GM18498 (cell line): Measurements from ENCODE around the gene PADI4.
"Not testable (repeated sequence)": the region's sequence is repeated elsewhere in the genome, so short reads cannot be mapped to it uniquely, and the experiment has no call there.

Experiments used
- ATAC-seq: cut with Tn5 transposase; IDR thresholded peaks from one replicate; pipeline ENCODE4 v1.9.1; 2021; ENCODE audit warnings: mild to moderate bottlenecking, moderate library complexity; ENCODE audit not compliant: unreplicated experiment

Gene PADI4

DNA sequence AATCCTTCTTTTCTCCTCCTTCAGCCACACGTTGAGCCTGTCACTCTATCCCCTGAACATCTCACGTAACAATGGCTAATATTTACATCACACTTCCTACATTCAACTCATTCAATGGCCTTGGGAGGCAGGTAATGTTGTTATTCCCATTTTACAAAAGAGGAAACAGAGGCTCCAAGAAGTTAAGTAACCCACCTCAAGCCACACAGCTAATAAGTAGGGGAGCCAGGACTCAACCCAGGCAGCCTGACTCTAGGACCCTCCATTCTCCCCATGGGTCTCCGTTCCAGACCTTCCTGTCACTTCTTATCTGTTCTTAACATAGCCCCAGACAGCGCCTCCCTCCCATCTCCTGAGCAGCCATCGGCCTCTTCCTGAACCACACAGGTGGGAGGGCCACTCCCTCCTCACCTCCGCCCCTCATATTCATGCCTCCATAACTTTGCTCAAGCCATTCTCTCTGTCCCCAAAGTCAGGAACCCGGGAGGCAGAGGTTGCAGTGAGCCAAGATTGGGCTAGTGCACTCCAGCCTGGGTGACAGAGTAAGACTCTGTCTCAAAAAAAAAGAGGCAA, 2.2 kb downstream of the PADI4 start:
- no peak for ATAC-seq

DNA sequence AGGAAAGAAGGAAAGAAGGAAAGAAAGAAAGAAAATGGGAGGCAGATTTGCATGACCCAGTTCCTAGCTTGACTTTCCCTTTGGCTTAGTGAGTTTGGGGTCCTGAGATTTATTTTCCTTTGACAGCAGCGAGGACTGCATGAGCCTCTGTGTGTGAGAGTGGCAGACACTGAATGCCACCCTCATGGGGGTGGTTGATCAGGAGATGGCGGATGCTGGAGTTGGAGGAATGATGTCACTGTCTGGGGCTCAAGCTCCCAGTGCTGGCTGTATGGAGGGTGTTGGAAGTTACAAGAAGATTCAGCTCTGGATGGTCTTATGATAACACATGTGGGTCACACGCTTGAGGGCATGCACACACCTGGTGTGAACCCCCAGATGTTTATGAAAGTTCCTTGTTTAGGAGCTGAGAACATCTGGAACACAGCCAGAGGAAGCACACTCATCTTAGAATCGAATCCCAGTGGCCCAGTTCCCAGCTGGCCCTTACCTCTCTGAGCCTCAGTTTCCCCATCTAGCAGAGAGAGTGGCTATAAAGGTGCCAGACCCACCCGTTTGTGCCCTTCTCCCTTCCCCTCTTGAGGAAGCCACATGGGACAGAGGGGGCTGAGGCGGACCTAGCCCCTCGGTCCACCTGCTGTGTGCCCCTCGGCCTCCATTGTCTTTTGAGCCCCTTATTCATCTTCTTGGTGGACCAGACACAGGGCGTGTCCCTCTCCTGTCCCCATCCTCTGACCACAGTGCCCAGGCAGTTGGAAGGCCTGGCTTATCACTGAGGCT, 5.7 kb downstream of the PADI4 start:
- no peak for ATAC-seq

DNA sequence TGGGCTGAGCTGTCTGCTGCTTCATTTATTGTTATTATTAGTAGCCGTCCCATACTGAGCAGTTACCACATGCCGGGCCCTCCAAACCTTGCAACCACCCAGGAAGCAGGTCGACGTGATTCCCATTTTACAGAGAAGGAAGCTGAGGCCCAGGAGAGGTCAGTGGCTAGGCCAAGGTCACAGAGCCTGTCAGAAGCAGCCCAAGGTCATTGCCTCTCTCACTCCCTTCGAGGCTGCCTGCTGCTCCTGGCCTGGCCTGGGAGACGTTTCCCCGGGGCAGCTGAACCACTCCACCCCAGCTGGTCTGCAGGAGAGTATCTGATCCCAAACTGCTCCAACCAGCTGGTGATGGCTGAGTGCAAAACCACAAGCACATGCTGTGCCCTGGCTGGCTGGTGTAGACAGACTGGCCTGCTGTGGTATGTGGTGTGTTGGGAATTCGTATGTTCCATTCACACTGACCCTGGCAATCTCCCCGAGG, 6.5 kb downstream of the PADI4 start:
- ATAC-seq: no peak

DNA sequence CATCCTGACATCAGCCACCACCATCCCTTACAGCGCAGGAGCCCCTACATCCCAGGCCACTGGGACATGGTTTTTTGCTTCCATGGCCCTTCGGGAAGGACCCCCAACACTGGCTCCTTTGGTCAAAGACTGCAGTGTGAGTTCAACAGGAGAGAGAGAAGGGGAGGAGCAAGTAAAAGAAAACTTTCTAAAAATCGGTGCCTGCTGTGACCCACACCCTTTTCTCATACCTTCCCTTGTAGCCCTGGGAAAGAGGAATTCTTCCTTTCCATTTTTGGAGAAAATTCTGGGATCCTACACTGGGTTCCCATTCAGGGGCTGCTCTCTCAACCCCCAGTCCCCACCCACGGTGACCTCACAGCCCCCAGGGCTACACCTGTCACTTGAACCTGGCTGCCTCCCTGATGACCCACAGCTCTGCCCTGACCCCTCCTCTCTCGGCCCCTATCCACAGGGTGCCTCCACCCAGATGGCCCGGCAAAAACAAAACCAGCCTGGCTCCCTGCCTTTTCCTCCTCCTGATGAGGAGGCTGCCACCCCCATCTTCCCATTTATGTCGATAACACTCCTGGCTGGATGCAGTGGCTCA, 7.6 kb downstream of the PADI4 start:
- no peak for ATAC-seq

DNA sequence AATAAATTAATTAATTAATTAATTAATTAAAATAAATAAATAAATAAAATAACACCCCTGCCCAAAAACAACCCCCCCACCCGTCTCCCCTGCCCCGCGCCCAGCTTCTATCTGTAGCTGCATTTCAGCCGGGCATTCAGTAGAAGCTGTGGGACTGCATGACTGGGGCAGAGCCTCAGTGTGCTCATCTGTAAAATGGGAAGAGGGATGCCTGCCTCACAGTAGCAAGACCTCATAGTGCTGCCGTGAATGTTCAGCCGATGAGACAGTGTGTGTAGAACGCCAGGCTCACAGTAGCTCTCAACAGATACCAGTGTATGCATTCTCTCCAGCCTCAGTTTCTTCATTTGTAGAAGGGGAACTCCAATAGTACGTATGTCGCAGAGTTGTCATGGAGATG, 8.7 kb downstream of the PADI4 start:
- no peak for ATAC-seq

DNA sequence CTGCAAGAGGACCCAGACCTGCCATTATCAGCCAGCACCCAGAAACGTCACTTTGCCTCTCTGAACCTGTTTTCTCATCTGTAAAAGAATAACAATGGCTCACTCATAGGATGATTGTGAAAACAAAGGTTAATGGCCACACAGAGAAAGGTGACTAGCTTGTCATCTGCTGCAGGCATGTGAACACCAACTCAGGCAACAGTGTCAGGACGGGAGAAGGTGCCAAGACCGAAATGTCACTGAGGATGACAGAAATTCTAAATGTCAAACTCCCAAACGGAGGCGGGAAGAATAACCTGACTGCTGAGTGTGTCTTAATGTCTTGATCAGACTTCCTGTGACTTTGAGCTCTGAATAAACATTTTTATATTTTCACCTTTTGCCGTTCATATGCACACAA, 10.3 kb downstream of the PADI4 start:
- ATAC-seq: no peak

DNA sequence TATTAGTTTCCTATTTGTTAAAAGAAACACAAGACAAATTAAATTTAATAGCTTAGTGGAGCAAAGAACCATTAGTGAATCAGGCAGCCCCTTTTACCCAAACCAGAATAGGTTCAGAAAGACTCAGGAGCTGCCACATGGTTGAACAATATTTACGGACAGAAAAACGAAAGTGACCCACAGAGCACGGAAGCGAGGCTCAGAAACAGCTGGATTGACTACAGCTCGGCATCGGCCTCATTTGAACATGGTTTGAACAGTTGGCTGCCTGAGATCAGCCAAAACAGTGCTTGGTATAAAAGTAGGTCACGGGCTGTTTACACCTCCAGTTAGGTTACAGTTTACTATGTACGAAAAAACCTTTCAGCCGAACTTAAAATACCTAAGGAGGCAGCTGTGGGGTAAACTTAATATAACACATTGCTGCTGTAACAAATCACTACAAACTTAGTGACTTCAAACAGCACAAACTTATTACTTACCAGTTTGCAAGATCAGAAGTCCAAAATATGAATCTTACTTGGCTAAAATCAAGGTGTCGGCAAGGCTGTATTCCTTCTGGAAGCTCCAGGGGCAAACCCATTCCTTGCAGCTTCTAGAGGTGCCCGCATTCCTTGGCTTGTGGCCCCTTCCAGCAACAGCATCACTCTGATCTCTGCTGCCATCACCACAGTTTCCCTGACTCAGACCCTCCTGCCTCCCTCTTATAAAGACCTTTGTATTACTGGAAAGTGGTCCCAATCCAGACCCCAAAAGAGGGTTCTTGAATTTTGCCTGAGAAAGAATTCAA, 11.8 kb downstream of the PADI4 start:
- no peak for ATAC-seq

DNA sequence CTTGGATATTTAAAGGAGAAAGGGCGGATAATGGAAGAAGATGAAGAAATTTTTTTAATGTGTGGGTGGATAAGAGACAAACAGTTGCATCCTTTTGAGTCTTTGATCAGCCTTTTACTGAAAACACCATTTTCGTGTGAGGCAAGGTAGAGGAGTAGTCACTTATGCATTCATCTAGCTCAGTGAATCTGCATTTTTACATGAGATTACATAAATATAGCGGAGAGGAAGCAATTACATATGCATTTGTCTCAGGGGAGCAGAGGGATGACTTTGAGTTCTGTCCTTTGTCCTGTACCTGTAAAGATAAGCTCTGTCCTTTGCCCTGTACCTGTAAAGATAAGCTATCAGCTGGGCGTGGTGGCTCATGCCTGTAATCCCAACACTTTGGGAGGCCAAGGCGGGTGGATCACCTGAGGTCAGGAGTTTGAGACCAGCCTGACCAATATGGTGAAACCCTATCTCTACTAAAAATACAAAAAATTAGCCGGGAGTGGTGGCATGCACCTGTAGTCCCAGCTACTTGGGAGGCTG, 13.9 kb downstream of the PADI4 start:
- ATAC-seq: not testable (repeated sequence)

DNA sequence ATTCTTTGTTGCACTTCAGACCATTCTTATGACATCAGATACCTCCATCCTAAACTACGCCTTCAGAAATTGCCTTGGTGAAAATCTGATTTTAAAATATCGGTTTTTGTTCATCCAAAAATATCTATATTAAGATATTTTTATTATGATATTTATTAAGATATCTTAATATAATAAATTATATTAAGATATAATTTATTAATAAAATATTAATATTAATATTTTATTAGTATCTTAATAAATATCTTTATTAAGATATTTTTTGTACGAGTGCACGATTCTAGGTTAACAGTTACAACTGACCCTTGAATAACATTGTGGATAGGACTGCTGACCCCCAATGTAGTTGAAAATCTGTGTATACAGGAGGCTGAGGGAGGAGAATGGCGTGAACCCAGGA, 20.9 kb downstream of the PADI4 start:
- ATAC-seq: no peak

DNA sequence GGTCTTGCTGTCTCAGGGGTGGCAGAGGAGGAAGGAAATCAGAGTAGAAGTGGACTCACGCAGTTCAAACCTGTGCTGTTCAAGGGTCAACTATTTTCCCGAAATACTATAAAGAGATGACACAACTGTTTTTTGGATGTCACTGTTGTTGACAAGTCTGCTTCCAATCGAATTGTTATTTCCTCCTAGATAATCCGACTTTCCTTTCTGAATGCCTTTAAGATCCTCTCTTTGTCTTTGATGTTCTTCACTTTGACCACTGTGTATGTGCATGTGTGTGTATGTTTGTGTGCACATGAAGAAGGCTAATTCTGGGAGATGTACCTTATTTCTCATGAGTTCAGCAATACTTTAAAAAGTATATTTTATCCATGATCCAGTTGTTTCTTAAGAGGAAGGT, 21.6 kb downstream of the PADI4 start:
- no peak for ATAC-seq

DNA sequence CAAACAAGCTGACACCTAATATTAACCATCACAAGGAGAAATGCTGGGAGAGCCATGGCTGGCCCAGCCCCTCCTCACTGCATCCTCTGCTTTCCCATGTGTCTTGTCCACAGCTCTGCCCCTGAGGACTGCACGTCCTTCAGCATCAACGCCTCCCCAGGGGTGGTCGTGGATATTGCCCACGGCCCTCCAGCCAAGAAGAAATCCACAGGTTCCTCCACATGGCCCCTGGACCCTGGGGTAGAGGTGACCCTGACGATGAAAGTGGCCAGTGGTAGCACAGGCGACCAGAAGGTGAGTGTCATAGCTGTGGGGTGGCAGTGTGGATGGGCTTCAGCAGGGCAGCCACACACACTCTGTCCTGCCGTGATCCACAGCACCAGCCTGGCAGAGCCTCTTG, 22.9 kb downstream of the PADI4 start:
- no peak for ATAC-seq

DNA sequence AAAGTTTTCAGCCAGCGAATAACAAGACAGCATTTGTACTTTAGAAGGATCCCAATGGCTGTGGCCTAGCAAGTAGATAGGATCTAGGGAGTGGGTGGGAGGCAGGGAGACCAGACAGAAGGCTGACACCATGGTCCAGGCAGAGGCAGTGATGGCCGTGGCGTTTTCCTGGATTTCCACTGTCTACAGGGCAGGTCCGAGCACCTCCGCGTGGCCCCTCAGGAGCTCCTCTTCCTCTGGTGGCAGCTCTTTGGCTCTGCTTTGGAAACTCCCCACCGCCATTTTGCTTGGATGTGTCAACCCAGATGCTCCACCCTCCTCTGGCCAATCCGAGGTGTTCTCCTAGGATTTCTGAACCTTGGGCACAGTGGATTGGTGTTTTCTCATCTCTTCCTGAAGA, 25.1 kb downstream of the PADI4 start:
- no peak for ATAC-seq

DNA sequence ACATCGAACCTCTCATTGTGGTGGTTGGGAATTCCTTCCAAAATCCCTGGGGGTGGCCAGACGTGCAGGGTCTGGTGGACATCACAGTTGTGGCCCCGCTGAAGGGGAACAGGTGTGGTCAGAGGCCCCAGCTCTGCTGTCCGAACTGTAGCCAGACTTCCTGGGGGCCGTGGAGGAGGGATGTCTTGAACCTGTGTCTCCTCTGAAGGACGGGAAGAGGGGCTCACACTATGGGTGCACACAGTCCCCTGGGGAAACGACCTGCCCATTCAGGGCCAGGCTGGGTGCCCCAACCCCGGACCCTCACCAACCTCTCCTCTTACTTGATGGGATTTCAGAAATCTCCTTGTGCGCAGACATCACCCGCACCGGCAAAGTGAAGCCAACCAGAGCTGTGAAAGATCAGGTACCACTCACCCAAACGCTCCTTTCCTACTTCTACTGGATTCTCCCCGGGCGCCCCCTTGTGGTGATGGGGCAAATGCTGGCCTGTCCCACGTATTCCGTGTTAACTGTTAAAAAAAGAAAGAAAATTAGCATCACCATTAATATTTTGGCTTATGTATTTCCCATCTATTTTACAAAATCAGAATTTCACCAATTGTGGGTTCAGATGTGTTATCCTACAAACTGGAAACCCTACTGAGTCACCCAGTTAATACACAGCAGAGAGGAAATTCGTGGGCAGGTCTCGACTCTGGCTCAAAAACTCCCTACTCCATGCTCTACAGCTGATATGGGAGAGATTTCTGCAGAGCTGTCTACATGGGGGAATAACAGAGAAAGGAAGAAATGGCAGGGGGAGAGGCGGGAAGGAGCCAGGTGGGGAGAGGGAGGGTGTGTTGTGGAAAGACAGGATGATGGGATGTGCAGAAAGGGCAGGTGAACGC, 28.1 kb downstream of the PADI4 start:
- ATAC-seq: no peak

DNA sequence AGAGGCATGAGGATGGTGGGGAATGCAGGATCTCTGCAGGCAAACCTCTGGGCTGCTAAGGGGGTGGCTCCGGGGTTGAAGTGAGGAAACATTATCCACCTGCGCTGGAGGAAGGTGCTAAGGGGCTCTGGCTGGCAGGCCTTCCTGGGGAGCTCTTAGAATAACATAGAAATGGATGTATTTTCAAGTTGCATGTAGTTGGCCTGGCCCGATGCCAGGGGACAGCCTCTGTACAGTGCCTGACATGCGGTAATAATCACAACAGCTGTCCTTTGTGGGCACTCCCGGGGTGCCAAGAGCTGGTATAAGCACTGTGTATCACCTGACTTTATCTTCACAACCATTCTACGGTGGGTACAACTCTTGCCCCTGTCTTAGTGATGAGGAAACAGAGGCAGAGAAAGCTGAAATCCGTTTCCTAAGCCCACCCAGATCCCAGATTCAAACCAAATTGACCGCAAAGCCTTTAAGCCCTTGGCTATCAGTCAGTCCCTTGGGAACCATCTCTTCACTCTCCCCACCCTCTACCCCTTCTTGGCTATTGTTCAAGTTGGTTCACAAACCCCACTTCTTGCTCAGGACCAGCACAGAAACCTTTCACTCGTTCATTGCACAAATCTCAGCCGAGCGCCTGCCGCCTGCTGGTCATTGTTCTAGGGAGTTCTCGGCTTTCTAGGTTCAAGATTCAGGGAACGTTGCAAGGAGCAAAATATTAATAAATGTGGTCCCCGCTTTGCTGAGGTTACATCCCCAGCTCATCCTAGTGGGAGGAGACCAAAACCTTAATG, 30.9 kb downstream of the PADI4 start:
- no peak for ATAC-seq

DNA sequence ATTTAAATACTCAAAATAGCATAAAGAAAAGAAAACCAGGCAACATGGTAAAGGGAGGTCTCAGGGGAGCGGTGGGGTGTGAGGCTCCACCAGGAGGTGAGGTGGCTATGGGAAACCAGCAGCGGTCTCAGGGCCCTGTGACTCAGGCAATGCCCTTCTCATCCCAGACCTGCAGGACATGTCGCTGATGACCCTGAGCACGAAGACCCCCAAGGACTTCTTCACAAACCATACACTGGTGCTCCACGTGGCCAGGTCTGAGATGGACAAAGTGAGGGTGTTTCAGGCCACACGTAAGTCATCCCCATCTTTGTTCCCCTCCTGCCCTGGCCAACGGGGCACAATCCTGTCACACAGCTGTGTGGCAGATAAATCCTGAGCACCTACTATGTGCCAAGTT, 31.5 kb downstream of the PADI4 start:
- no peak for ATAC-seq

DNA sequence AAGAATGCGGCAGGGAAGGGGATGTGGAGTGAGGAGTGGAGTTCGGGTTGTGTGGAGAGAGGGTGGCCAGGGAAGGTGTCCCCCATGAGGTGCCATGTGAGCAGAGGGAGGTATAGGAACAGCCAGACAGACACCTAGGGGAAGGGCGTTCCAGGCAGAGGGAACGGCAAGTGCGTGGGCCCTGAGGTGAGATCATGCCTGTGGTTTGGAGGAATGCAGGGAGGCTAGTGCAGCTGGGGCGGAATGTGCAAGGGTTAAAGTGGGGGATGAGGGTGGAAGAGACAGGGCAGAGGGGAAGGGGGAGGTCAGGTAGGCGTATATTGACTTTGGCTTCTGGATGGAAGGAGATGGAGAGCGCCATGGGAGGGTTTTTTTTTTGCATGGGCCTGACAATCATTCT, 32.4 kb downstream of the PADI4 start:
- no peak for ATAC-seq

DNA sequence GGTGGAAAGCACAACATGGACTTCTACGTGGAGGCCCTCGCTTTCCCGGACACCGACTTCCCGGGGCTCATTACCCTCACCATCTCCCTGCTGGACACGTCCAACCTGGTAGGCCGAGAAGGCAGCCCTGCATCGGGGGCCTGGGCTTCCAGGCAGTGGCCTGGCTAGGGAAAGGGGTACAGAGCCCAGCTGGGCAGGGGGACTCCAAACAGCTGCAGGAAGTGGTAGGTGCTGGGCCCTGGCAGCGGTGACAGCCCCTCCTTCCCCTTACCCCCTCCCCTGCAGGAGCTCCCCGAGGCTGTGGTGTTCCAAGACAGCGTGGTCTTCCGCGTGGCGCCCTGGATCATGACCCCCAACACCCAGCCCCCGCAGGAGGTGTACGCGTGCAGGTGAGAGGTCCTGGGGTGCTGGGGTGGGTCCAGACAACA, 34.0 kb downstream of the PADI4 start:
- no peak for ATAC-seq

DNA sequence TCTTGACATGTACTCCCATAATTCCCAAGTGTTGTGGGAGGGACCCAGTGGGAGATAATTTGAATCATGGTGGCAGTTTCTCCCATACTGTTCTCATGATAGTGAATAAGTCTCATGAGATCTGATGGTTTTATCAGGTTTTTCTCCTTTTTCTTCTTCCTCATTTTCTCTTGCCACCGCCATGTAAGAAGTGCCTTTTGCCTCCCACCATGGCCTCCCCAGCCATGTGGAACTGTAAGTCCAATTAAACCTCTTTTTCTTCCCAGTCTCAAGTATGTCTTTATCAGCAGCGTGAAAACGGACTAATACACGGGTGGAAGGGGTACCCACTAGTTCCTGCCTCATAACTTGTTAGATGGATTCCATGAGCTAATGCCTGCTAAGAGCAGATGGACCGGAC, 37.5 kb downstream of the PADI4 start:
- ATAC-seq: not testable (repeated sequence)

DNA sequence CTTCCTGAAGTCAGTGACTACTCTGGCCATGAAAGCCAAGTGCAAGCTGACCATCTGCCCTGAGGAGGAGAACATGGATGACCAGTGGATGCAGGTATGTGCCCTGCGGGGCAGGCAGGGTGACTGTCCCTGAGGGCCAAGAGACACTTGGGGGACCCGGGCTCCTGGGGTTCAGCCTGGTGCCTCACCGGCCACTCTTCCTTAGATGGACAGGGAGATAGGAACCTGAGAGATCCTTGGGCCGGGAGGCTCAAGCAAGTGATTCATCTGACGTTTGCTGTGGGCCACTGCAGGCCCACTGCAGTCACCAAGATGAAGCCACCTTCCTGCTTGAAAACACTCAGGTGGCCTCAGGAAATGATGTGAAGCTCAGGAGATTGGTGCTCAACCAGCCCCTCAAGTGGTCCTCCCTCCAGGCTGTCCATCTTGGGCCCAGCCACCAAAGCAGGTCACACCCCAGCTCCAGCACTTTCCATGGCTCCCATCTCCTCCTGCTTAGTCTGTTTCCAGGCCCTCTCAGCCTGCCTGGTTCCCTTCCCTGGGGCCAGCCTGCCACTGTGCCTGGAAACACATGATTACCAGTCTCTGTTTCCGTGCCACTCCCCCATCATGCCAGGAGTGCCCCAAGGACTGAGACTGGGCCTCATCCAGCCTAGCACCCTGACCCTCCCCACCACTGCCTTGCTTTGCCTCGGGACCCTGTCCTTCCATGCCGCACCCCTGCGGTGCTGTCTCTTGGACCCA, 38.2 kb downstream of the PADI4 start:
- ATAC-seq: no peak
